ENCODE results near the gene CNTN5.

Gene CNTN5

GRCh38 chr11:100308202-100308601 lies 1287.5 kb downstream of the CNTN5 start:
- DNase-seq (ENCODE audit: low read depth) = no peak
- H3K4me3 ChIP-seq (ENCODE audit: low read depth, low read length) = no peak overlapping the region
- no peak for TF ChIP-seq CTCF (IDR thresholded peaks at IDR 0.05; ENCODE audit: low read depth, low read length, missing control alignments)

- TF ChIP-seq CTCF (IDR thresholded peaks at IDR 0.05; ENCODE audit: low read depth, low read length, missing control alignments) = no peak
Measured at GRCh38 chr11:100315946-100316345, 1295.2 kb downstream of the CNTN5 start.

GRCh38 chr11:100316952-100317351 lies 1296.2 kb downstream of the CNTN5 start:
- no peak for DNase-seq (ENCODE audit: low read depth)
- H3K4me3 ChIP-seq (ENCODE audit: low read depth, low read length) = no peak overlapping the region
- no peak for TF ChIP-seq CTCF (IDR thresholded peaks at IDR 0.05; ENCODE audit: low read depth, low read length, missing control alignments)

More at GRCh38 chr11:100315946-100316345, 1295.2 kb downstream of the CNTN5 start:
- DNase-seq (ENCODE audit: low read depth) = no peak
- no peak overlapping the region for H3K4me3 ChIP-seq (ENCODE audit: low read depth, low read length)

- TF ChIP-seq CTCF (IDR thresholded peaks at IDR 0.05; ENCODE audit: low read depth, low read length, missing control alignments) = no peak
- no peak for DNase-seq (ENCODE audit: low read depth)
- H3K4me3 ChIP-seq (ENCODE audit: low read depth, low read length) = no peak overlapping the region
Measured at GRCh38 chr11:100319691-100320090, 1298.9 kb downstream of the CNTN5 start.

- TF ChIP-seq CTCF (IDR thresholded peaks at IDR 0.05; ENCODE audit: low read depth, low read length, missing control alignments) = no peak
- no peak overlapping the region for H3K4me3 ChIP-seq (ENCODE audit: low read depth, low read length)
- no peak for DNase-seq (ENCODE audit: low read depth)
Measured at GRCh38 chr11:100328626-100329340, 1308.0 kb downstream of the CNTN5 start.

GRCh38 chr11:100329352-100329751 lies 1308.6 kb downstream of the CNTN5 start:
- no peak for DNase-seq (ENCODE audit: low read depth)
- no peak for TF ChIP-seq CTCF (IDR thresholded peaks at IDR 0.05; ENCODE audit: low read depth, low read length, missing control alignments)

GRCh38 chr11:100336873-100337272 lies 1316.1 kb downstream of the CNTN5 start:
- no peak for TF ChIP-seq CTCF (IDR thresholded peaks at IDR 0.05; ENCODE audit: low read depth, low read length, missing control alignments)

More at GRCh38 chr11:100329352-100329751, 1308.6 kb downstream of the CNTN5 start:
- H3K4me3 ChIP-seq (ENCODE audit: low read depth, low read length) = no peak overlapping the region

More at GRCh38 chr11:100336873-100337272, 1316.1 kb downstream of the CNTN5 start:
- H3K4me3 ChIP-seq (ENCODE audit: low read depth, low read length) = no peak overlapping the region
- DNase-seq (ENCODE audit: low read depth) = no peak

All from GM12864 (cell line).